Endothelial cell of umbilical vein (primary cell): Measurements from ENCODE around the gene B3GALT4. TPM values are rescaled to one million over a fixed set of nuclear protein-coding genes. Genes with fewer than 3 reads are reported as not detected.

Experiments used
- BruUV-seq: library from RNA; stranded (reverse); fragments of 400-500 nt; replicated peaks from 2 replicates; lab custom pipeline; 2021; lab: Mats Ljungman, UMichigan
- CTCF ChIA-PET: fragments of 300-600, 350-600 bp; sonication (Branson Sonifier 250); formaldehyde crosslinking; loops from one replicate; lab custom pipeline; 2021; ENCODE audit warnings: antibody characterized with exemption, inconsistent platforms; lab: Charles Lee
- POLR2A ChIA-PET: fragments of 300-600, 350-600 bp; sonication (Branson Sonifier 250); formaldehyde crosslinking; loops from one replicate; lab custom pipeline; 2021; ENCODE audit warnings: antibody characterized with exemption, inconsistent platforms; lab: Charles Lee
- DNase-seq: peaks from one replicate; pipeline ENCODE4 v3.0.0-alpha.2; 2011; ENCODE audit warnings: low read depth, low spot score
- FAIRE-seq: peaks from 2 replicates; lab custom pipeline; 2011; peaks lifted over from hg19 to GRCh38; lab: Jason Lieb, UNC
- H2AFZ ChIP-seq: 2 replicates; pipeline ENCODE4 v1.6.0; 2012; ENCODE audit warnings: low read depth, low read length, control low read depth, inconsistent platforms
- H3K27ac ChIP-seq: 2 replicates; pipeline ENCODE4 v1.5.1; 2011; ENCODE audit warnings: low read depth, mild to moderate bottlenecking, control low read depth, low read length, moderate library complexity; ENCODE audit not compliant: insufficient read depth
- H3K27me3 ChIP-seq, 2 experiments: 2 replicates each; pipeline versions ENCODE4 v1.6.0 to v1.6.1; 2011; ENCODE audit warnings: low read length in 2 of 2, mixed read lengths in 1 of 2; ENCODE audit not compliant: control insufficient read depth in 2 of 2, insufficient read depth in 2 of 2
- H3K36me3 ChIP-seq, 2 experiments: 2 replicates in 1 of 2; 3 replicates in 1 of 2; pipeline ENCODE4 v1.5.1; 2011; ENCODE audit warnings: low read length in 2 of 2, mild to moderate bottlenecking in 1 of 2, moderate library complexity in 1 of 2; ENCODE audit not compliant: control insufficient read depth in 2 of 2, insufficient read depth in 2 of 2; ENCODE audit errors: extremely low read depth in 1 of 2
- H3K4me1 ChIP-seq: 3 replicates; pipeline ENCODE4 v1.5.1; 2011; ENCODE audit warnings: mild to moderate bottlenecking, low read length; ENCODE audit not compliant: control insufficient read depth, insufficient read depth; ENCODE audit errors: extremely low read depth
- H3K4me2 ChIP-seq: 2 replicates; pipeline ENCODE4 v1.6.1; 2011; ENCODE audit warnings: low read length, control low read depth, mixed read lengths; ENCODE audit not compliant: insufficient read depth
- H3K4me3 ChIP-seq, 3 experiments: fragments of 200-600 bp in 1 of 3; sonication (generic), shearing (Covaris generic) in 1 of 3; replicated peaks in 1 of 3; 2 replicates each; pipeline ENCODE4 v1.5.1; 2011 to 2016; ENCODE audit warnings: control low read depth in 3 of 3, low read length in 3 of 3, mild to moderate bottlenecking in 2 of 3, inconsistent platforms in 1 of 3, low read depth in 1 of 3, moderate library complexity in 1 of 3; ENCODE audit not compliant: insufficient read depth in 1 of 3
- H3K79me2 ChIP-seq: 2 replicates; pipeline ENCODE4 v1.6.0; 2012; ENCODE audit warnings: low read length, inconsistent platforms; ENCODE audit not compliant: control insufficient read depth, insufficient read depth
- H3K9ac ChIP-seq: replicated peaks from 2 replicates; pipeline ENCODE3; 2011; ENCODE audit warnings: low read length, control low read depth; ENCODE audit not compliant: insufficient read depth; ENCODE audit errors: extremely low read depth
- H3K9me1 ChIP-seq: replicated peaks from 3 replicates; pipeline ENCODE4 v1.6.0; 2011; ENCODE audit warnings: mild to moderate bottlenecking, low read length; ENCODE audit not compliant: control insufficient read depth, insufficient read depth; ENCODE audit errors: extremely low read depth
- H3K9me3 ChIP-seq: replicated peaks from 2 replicates; pipeline ENCODE4 v1.5.1; 2012; ENCODE audit warnings: low read length, inconsistent platforms; ENCODE audit not compliant: control insufficient read depth, insufficient read depth
- H4K20me1 ChIP-seq: replicated peaks from 2 replicates; pipeline ENCODE3; 2011; ENCODE audit warnings: mild to moderate bottlenecking, low read length; ENCODE audit not compliant: control insufficient read depth, insufficient read depth; ENCODE audit errors: extremely low read depth
- CTCF ChIP-seq, 2 donors: IDR thresholded peaks; 1 replicate in 1 of 2; 2 replicates in 1 of 2; pipeline ENCODE4 v1.5.1; 2011; ENCODE audit warnings: low read length in 2 of 2, mild to moderate bottlenecking in 2 of 2, moderate library complexity in 2 of 2, control low read depth in 1 of 2, inconsistent platforms in 1 of 2, low read depth in 1 of 2; ENCODE audit not compliant: insufficient read depth in 1 of 2; ENCODE audit errors: extremely low read depth in 1 of 2
- EZH2 ChIP-seq: IDR thresholded peaks from 2 replicates; pipeline ENCODE4 v1.6.1; 2012; ENCODE audit warnings: borderline replicate concordance, low read depth, mild to moderate bottlenecking, moderate library complexity, low read length, inconsistent platforms; ENCODE audit not compliant: severe bottlenecking
- FOS ChIP-seq: IDR thresholded peaks from 2 replicates; pipeline ENCODE4 v1.6.1; 2011; ENCODE audit warnings: mild to moderate bottlenecking, low read length, moderate library complexity, borderline replicate concordance; ENCODE audit not compliant: insufficient read depth
- GATA2 ChIP-seq: IDR thresholded peaks from 2 replicates; pipeline ENCODE4 v1.7.0; 2011; ENCODE audit warnings: low read depth, mild to moderate bottlenecking, moderate library complexity, mixed read lengths, low read length; ENCODE audit not compliant: insufficient read length, insufficient read depth
- JUN ChIP-seq: IDR thresholded peaks from 2 replicates; pipeline ENCODE4 v1.6.1; 2011; ENCODE audit warnings: borderline replicate concordance, low read depth; ENCODE audit not compliant: insufficient read length, insufficient read depth
- MYC ChIP-seq: IDR thresholded peaks from one replicate; pipeline ENCODE4 v1.6.1; 2011; ENCODE audit warnings: mild to moderate bottlenecking, low read depth, low read length
- dilution Hi-C: fragments of 300-500 bp; cut with MboI; formaldehyde crosslinking; loops from one replicate; pipeline ENCODE4 v1.15.0; 2019; ENCODE audit warnings: low sequenced_read_pairs; ENCODE audit not compliant: extremely low pct_ligation_motif_present
- intact Hi-C: fragments of 100-400 bp; cut with micrococcal nuclease; formaldehyde crosslinking; loops from one replicate; pipeline ENCODE4 v1.10.0; 2022
- polyA plus RNA-seq, 4 experiments: library from polyadenylated mRNA; depleted of rRNA in 3 of 4; stranded (reverse) in 3 of 4; unstranded in 1 of 4; fragments of >200 nt; gene quantifications; 2 replicates each; pipeline versions ENCODE4 v1.2.1 to v1.2.3, GENCODE V29; 2011 to 2012; ENCODE audit warnings: missing spikeins in 1 of 4
- total RNA-seq: library from RNA; stranded (reverse); gene quantifications from 2 replicates; pipeline ENCODE4 v1.2.3, GENCODE V29; 2021

B3GALT4 gene
- total and polyA plus RNA-seq, 2 donors (not counting 3 experiments of a cell fraction or from before 2014, with no cell fraction given): 4.5 to 5.6 TPM

GRCh38 chr6:33278810-33279209 lies 1.9 kb downstream of the B3GALT4 start:
- FAIRE-seq: no peak
- H3K4me1 ChIP-seq: peaks cover 29% of the 10 kb centered on the region
- H3K36me3 ChIP-seq: peaks cover 4 to 39% of the 10 kb centered on the region in 2 experiments
- no peak for DNase-seq
- BruUV-seq: no TSS peak
- H2AFZ ChIP-seq: no peak overlapping the region
- no peak overlapping the region for H3K4me3 ChIP-seq
- H3K79me2 ChIP-seq: peaks cover 21% of the 10 kb centered on the region
- H3K4me2 ChIP-seq: no peak overlapping the region
- no peak overlapping the region for H3K9ac ChIP-seq
- no peaks in the 10 kb centered on the region for H3K27me3 ChIP-seq
- H3K9me3 ChIP-seq: no peaks in the 10 kb centered on the region
- POLR2A ChIA-PET: interaction anchor here (2.3 kb wide), 1 partner anchor 21 kb away, joined by 8 read pairs; no protein-coding TSS in a partner anchor
- CTCF ChIA-PET: interaction anchor here (0.6 to 4.0 kb wide), 5 partner anchors 11 to 147 kb away, joined by 3 to 39 read pairs (median 5); partner anchors contain the start of genes PFDN6, RGL2 and WDR46
- intact Hi-C loops: no loop called here
- H3K9me1 ChIP-seq: no peaks in the 10 kb centered on the region
- TF ChIP-seq JUN: no peak
- no peak for TF ChIP-seq EZH2
- no peak for TF ChIP-seq GATA2
- TF ChIP-seq FOS: no peak
- TF ChIP-seq CTCF (IDR thresholded peaks at IDR 0.05; ENCODE audit: extremely low read depth in 1 of 2, insufficient read depth in 1 of 2, low read depth in 1 of 2, low read length in 2 of 2): no peak
- no peak for TF ChIP-seq MYC
- dilution Hi-C loops: no loop called here
- no peak overlapping the region for H3K27ac ChIP-seq
- no peaks in the 10 kb centered on the region for H4K20me1 ChIP-seq
